Activated gamma-delta T cell treated with Interleukin-2 at 50 U/mL for 16 hours (primary cell): ENCODE results near the gene PRRX2.

ENCODE experiments used
- DNase-seq: peaks from one replicate; pipeline ENCODE4 v3.0.0-alpha.2; 2020

The PRRX2 gene

GRCh38 chr9:129685220-129685932 lies 19.9 kb downstream of the PRRX2 start:
- DNase-seq: no peak

GRCh38 chr9:129685933-129686259 lies 20.4 kb downstream of the PRRX2 start:
- no peak for DNase-seq

- no peak for DNase-seq
Measured at GRCh38 chr9:129686736-129687135, 21.3 kb downstream of the PRRX2 start.

- DNase-seq: no peak
Measured at GRCh38 chr9:129687391-129687790, 21.9 kb downstream of the PRRX2 start.

GRCh38 chr9:129688285-129689043 lies 23.0 kb downstream of the PRRX2 start:
- DNase-seq: no peak

- DNase-seq: no peak
Measured at GRCh38 chr9:129692534-129692933, 27.1 kb downstream of the PRRX2 start.

GRCh38 chr9:129693741-129694140 lies 28.3 kb downstream of the PRRX2 start:
- no peak for DNase-seq

- DNase-seq: no peak
Measured at GRCh38 chr9:129694243-129694646, 28.8 kb downstream of the PRRX2 start.

GRCh38 chr9:129695870-129696269 lies 30.4 kb downstream of the PRRX2 start:
- no peak for DNase-seq

GRCh38 chr9:129696944-129697655 lies 31.7 kb downstream of the PRRX2 start:
- no peak for DNase-seq

GRCh38 chr9:129697656-129698253 lies 32.3 kb downstream of the PRRX2 start:
- DNase-seq: no peak

GRCh38 chr9:129698254-129698757 lies 32.9 kb downstream of the PRRX2 start:
- no peak for DNase-seq

GRCh38 chr9:129701054-129701453 lies 35.6 kb downstream of the PRRX2 start:
- no peak for DNase-seq

GRCh38 chr9:129701549-129701948 lies 36.1 kb downstream of the PRRX2 start:
- no peak for DNase-seq

GRCh38 chr9:129702589-129703520 lies 37.4 kb downstream of the PRRX2 start:
- DNase-seq: no peak

- DNase-seq: no peak
Measured at GRCh38 chr9:129703667-129704355, 38.4 kb downstream of the PRRX2 start.

- DNase-seq: no peak
Measured at GRCh38 chr9:129704807-129705206, 39.4 kb downstream of the PRRX2 start.

GRCh38 chr9:129708793-129709192 lies 43.3 kb downstream of the PRRX2 start:
- DNase-seq: no peak

GRCh38 chr9:129709438-129710168 lies 44.2 kb downstream of the PRRX2 start:
- DNase-seq: no peak

- no peak for DNase-seq
Measured at GRCh38 chr9:129710169-129710453, 44.7 kb downstream of the PRRX2 start.
